Measurements from ENCODE around the gene VEGFB.

VEGFB gene

GRCh38 chr11:64255135-64256128 is 21.0 kb downstream of the VEGFB start:
- Histone ChIP-seq H3K14ac (ENCODE audit: low read length) (no peak overlapping the region), H4K12ac (ENCODE audit: low read depth, low read length) (no peak overlapping the region), H3K4me1 (ENCODE audit: control insufficient read depth in 1 of 2, insufficient read depth in 2 of 2, low read length in 2 of 2) (peaks cover 8 to 12% of the 10 kb centered on the region in 2 experiments), H2AFZ (ENCODE audit: insufficient read depth, low read length, poor library complexity) (no peak overlapping the region), H2BK5ac (ENCODE audit: low read depth, low read length, poor library complexity) (no peak overlapping the region), H3K79me1 (ENCODE audit: low read length) (peaks cover 15% of the 10 kb centered on the region), H4K91ac (ENCODE audit: low read depth, low read length) (no peak overlapping the region), H2BK120ac (ENCODE audit: insufficient read depth, low read length, poor library complexity) (no peak overlapping the region), H4K8ac (ENCODE audit: low read depth, low read length) (no peak overlapping the region), H3K9me3 (ENCODE audit: insufficient read depth, low read depth, low read length) (peaks cover 2% of the 10 kb centered on the region), H3K4me3 (ENCODE audit: low read depth, low read length) (no peak overlapping the region), H2BK12ac (ENCODE audit: low read length) (no peak overlapping the region), H3K36me3 (ENCODE audit: control insufficient read depth in 1 of 2, insufficient read depth in 2 of 2, low read length in 2 of 2) (peaks cover 54 to 59% of the 10 kb centered on the region in 2 experiments), H3K4ac (ENCODE audit: low read depth, low read length) (no peak overlapping the region), H2AK5ac (ENCODE audit: low read length) (no peak overlapping the region), H3K79me2 (ENCODE audit: control insufficient read depth, insufficient read depth, low read length, poor library complexity) (peaks cover 9% of the 10 kb centered on the region), H3K27me3 (ENCODE audit: insufficient read depth, low read length) (no peaks in the 10 kb centered on the region), H3K18ac (ENCODE audit: low read length) (no peak overlapping the region), H3K23ac (ENCODE audit: low read length) (no peak overlapping the region), H3K4me2 (ENCODE audit: low read length) (no peak overlapping the region), H3K27ac (ENCODE audit: low read depth, low read length) (no peak overlapping the region), H3K9ac (ENCODE audit: low read length) (no peak overlapping the region)
- WGBS (ENCODE audit: extremely low coverage, insufficient coverage, insufficient read length) = no CpG with 5 or more reads among the region's 35 CpGs
- no peak for DNase-seq

DNA sequence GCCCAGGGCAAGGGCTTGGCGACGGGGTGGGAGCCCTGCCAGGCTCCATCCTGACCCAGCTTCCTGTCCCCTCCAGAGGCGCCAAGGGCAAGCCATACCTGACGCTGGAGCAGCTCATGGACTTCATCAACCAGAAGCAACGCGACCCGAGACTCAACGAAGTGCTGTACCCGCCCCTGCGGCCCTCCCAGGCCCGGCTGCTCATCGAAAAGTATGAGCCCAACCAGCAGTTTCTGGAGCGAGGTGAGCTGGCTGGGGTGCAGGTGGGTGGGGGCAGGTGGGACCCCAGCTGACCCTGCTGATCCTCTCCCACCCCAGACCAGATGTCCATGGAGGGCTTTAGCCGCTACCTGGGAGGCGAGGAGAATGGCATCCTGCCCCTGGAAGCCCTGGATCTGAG is 21.9 kb downstream of the VEGFB start:
- Histone ChIP-seq H4K91ac (ENCODE audit: low read depth, low read length) (no peak overlapping the region), H3K79me1 (ENCODE audit: low read length) (peaks cover 9% of the 10 kb centered on the region), H2BK5ac (ENCODE audit: low read depth, low read length, poor library complexity) (no peak overlapping the region), H2BK120ac (ENCODE audit: insufficient read depth, low read length, poor library complexity) (no peak overlapping the region), H3K27ac (ENCODE audit: low read depth, low read length) (no peak overlapping the region), H3K18ac (ENCODE audit: low read length) (no peak overlapping the region), H4K12ac (ENCODE audit: low read depth, low read length) (no peak overlapping the region), H2AFZ (ENCODE audit: insufficient read depth, low read length, poor library complexity) (no peak overlapping the region), H3K14ac (ENCODE audit: low read length) (no peak overlapping the region), H3K4me3 (ENCODE audit: low read depth, low read length) (no peak overlapping the region), H4K8ac (ENCODE audit: low read depth, low read length) (no peak overlapping the region), H3K4me1 (ENCODE audit: control insufficient read depth in 1 of 2, insufficient read depth in 2 of 2, low read length in 2 of 2) (peaks cover 4 to 5% of the 10 kb centered on the region in 2 experiments), H3K36me3 (ENCODE audit: control insufficient read depth in 1 of 2, insufficient read depth in 2 of 2, low read length in 2 of 2) (peaks cover 57 to 63% of the 10 kb centered on the region in 2 experiments), H3K9ac (ENCODE audit: low read length) (no peak overlapping the region), H3K4me2 (ENCODE audit: low read length) (no peak overlapping the region), H3K79me2 (ENCODE audit: control insufficient read depth, insufficient read depth, low read length, poor library complexity) (peaks cover 9% of the 10 kb centered on the region), H3K9me3 (ENCODE audit: insufficient read depth, low read depth, low read length) (peaks cover 2% of the 10 kb centered on the region), H3K23ac (ENCODE audit: low read length) (no peak overlapping the region), H3K4ac (ENCODE audit: low read depth, low read length) (no peak overlapping the region), H2BK12ac (ENCODE audit: low read length) (no peak overlapping the region), H3K27me3 (ENCODE audit: insufficient read depth, low read length) (no peaks in the 10 kb centered on the region), H2AK5ac (ENCODE audit: low read length) (no peak overlapping the region)
- WGBS (ENCODE audit: extremely low coverage, insufficient coverage, insufficient read length) = no CpG with 5 or more reads among the region's 15 CpGs
- DNase-seq = no peak

DNA sequence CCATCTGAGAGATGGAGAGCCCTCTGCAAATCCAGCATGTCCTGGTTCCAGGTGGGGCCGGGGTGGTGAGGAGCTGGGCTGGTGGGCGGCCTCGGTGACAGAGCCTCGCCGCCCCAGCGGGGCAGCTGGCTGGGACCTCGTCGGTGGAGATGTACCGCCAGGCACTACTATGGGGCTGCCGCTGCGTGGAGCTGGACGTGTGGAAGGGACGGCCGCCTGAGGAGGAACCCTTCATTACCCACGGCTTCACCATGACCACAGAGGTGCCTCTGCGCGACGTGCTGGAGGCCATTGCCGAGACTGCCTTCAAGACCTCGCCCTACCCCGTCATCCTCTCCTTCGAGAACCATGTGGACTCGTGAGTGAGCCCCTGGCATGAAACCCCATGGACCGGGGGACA is 24.0 kb downstream of the VEGFB start:
- H3K18ac ChIP-seq (ENCODE audit: low read length) = no peak overlapping the region
- H3K9me3 ChIP-seq (ENCODE audit: insufficient read depth, low read depth, low read length) = peaks cover 4% of the 10 kb centered on the region
- no peak overlapping the region for H2AFZ ChIP-seq (ENCODE audit: insufficient read depth, low read length, poor library complexity)
- H3K14ac ChIP-seq (ENCODE audit: low read length) = no peak overlapping the region
- H2BK12ac ChIP-seq (ENCODE audit: low read length) = no peak overlapping the region
- H3K4me2 ChIP-seq (ENCODE audit: low read length) = no peak overlapping the region
- H4K8ac ChIP-seq (ENCODE audit: low read depth, low read length) = no peak overlapping the region
- H3K4me3 ChIP-seq (ENCODE audit: low read depth, low read length) = no peak overlapping the region
- H3K27me3 ChIP-seq (ENCODE audit: insufficient read depth, low read length) = no peaks in the 10 kb centered on the region
- no peak overlapping the region for H2BK5ac ChIP-seq (ENCODE audit: low read depth, low read length, poor library complexity)
- H3K4me1 ChIP-seq (ENCODE audit: control insufficient read depth in 1 of 2, insufficient read depth in 2 of 2, low read length in 2 of 2) = peaks cover 10 to 13% of the 10 kb centered on the region in 2 experiments
- no peak overlapping the region for H3K27ac ChIP-seq (ENCODE audit: low read depth, low read length)
- H3K79me2 ChIP-seq (ENCODE audit: control insufficient read depth, insufficient read depth, low read length, poor library complexity) = no peaks in the 10 kb centered on the region
- H2BK120ac ChIP-seq (ENCODE audit: insufficient read depth, low read length, poor library complexity) = no peak overlapping the region
- no CpG with 5 or more reads among the region's 24 CpGs for WGBS (ENCODE audit: extremely low coverage, insufficient coverage, insufficient read length)
- peaks cover 75 to 78% of the 10 kb centered on the region in 2 experiments for H3K36me3 ChIP-seq (ENCODE audit: control insufficient read depth in 1 of 2, insufficient read depth in 2 of 2, low read length in 2 of 2)
- H4K91ac ChIP-seq (ENCODE audit: low read depth, low read length) = no peak overlapping the region
- DNase-seq = no peak
- H3K4ac ChIP-seq (ENCODE audit: low read depth, low read length) = no peak overlapping the region
- no peak overlapping the region for H2AK5ac ChIP-seq (ENCODE audit: low read length)
- H3K79me1 ChIP-seq (ENCODE audit: low read length) = peaks cover 7% of the 10 kb centered on the region
- no peak overlapping the region for H4K12ac ChIP-seq (ENCODE audit: low read depth, low read length)
- H3K9ac ChIP-seq (ENCODE audit: low read length) = no peak overlapping the region
- H3K23ac ChIP-seq (ENCODE audit: low read length) = no peak overlapping the region

DNA sequence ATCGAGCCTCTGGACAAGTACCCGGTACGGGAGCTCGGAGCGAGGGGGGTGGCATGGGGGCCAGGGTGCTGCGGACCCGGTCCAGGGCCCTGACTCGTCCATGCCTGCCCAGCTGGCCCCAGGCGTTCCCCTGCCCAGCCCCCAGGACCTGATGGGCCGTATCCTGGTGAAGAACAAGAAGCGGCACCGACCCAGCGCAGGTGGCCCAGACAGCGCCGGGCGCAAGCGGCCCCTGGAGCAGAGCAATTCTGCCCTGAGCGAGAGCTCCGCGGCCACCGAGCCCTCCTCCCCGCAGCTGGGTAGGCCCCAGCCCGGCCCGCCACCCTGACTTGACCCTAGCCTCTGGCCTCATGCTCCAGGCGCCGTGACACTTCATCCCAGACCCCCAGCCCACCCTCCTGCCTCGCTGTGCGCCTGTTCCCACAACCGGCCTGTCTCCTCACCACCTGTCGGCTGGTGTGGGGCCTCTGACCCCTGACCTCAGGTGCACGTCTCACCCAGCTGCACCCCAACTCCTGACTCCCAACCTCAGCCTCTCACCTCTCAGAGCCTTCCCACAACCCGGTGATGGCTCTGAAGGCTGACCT is 24.7 kb downstream of the VEGFB start:
- no peak overlapping the region for H3K4ac ChIP-seq (ENCODE audit: low read depth, low read length)
- H3K9me3 ChIP-seq (ENCODE audit: insufficient read depth, low read depth, low read length) = peaks cover 4% of the 10 kb centered on the region
- H3K23ac ChIP-seq (ENCODE audit: low read length) = no peak overlapping the region
- no peak overlapping the region for H3K9ac ChIP-seq (ENCODE audit: low read length)
- H4K8ac ChIP-seq (ENCODE audit: low read depth, low read length) = no peak overlapping the region
- H3K14ac ChIP-seq (ENCODE audit: low read length) = no peak overlapping the region
- H3K79me1 ChIP-seq (ENCODE audit: low read length) = peaks cover 13% of the 10 kb centered on the region
- no peak overlapping the region for H2AK5ac ChIP-seq (ENCODE audit: low read length)
- peaks cover 17 to 20% of the 10 kb centered on the region in 2 experiments for H3K4me1 ChIP-seq (ENCODE audit: control insufficient read depth in 1 of 2, insufficient read depth in 2 of 2, low read length in 2 of 2)
- no peak overlapping the region for H3K4me2 ChIP-seq (ENCODE audit: low read length)
- H2BK120ac ChIP-seq (ENCODE audit: insufficient read depth, low read length, poor library complexity) = no peak overlapping the region
- no peak overlapping the region for H2AFZ ChIP-seq (ENCODE audit: insufficient read depth, low read length, poor library complexity)
- H3K36me3 ChIP-seq (ENCODE audit: control insufficient read depth in 1 of 2, insufficient read depth in 2 of 2, low read length in 2 of 2) = peaks cover 80 to 81% of the 10 kb centered on the region in 2 experiments
- no CpG with 5 or more reads among the region's 32 CpGs for WGBS (ENCODE audit: extremely low coverage, insufficient coverage, insufficient read length)
- no peak for DNase-seq
- no peak overlapping the region for H2BK12ac ChIP-seq (ENCODE audit: low read length)
- no peak overlapping the region for H3K18ac ChIP-seq (ENCODE audit: low read length)
- no peak overlapping the region for H3K4me3 ChIP-seq (ENCODE audit: low read depth, low read length)
- H2BK5ac ChIP-seq (ENCODE audit: low read depth, low read length, poor library complexity) = no peak overlapping the region
- no peak overlapping the region for H3K27ac ChIP-seq (ENCODE audit: low read depth, low read length)
- H3K27me3 ChIP-seq (ENCODE audit: insufficient read depth, low read length) = no peaks in the 10 kb centered on the region
- no peak overlapping the region for H4K12ac ChIP-seq (ENCODE audit: low read depth, low read length)
- no peak overlapping the region for H4K91ac ChIP-seq (ENCODE audit: low read depth, low read length)
- no peaks in the 10 kb centered on the region for H3K79me2 ChIP-seq (ENCODE audit: control insufficient read depth, insufficient read depth, low read length, poor library complexity)

Data from trophoblast cell (in vitro differentiated cells and primary cell).